Spleen (tissue), 11 donors: ENCODE data around the gene BCL3. TPM values are rescaled to one million over a fixed set of nuclear protein-coding genes. Genes with fewer than 3 reads are reported as not detected.
"Not testable (repeated sequence)": the region's sequence is repeated elsewhere in the genome, so short reads cannot be mapped to it uniquely, and the experiment has no call there.

Experiments
- DNase-seq: peaks from one replicate; pipeline ENCODE4 v3.0.0-alpha.2; 2020
- H3K27ac ChIP-seq, 8 donors: fragments of 200-600 bp; sonication (generic) in 7 of 8; 1 replicate in 4 of 8; 2 replicates in 4 of 8; pipeline versions ENCODE4 v1.5.0 to v1.8.0; 2016 to 2021; ENCODE audit warnings: inconsistent platforms in 4 of 8, mild to moderate bottlenecking in 4 of 8, moderate library complexity in 1 of 8
- H3K27me3 ChIP-seq, 7 donors: fragments of 200-600 bp; sonication (generic) in 6 of 7; replicated peaks in 1 of 7; 1 replicate in 4 of 7; 2 replicates in 3 of 7; pipeline versions ENCODE4 v1.5.0 to v1.8.0; 2016 to 2021; ENCODE audit warnings: inconsistent platforms in 3 of 7, mild to moderate bottlenecking in 1 of 7
- H3K36me3 ChIP-seq, 6 donors: fragments of 200-600 bp; sonication (generic) in 5 of 6; 1 replicate in 4 of 6; 2 replicates in 2 of 6; pipeline versions ENCODE4 v1.5.0 to v1.8.0; 2016 to 2021; ENCODE audit warnings: inconsistent platforms in 2 of 6
- H3K4me1 ChIP-seq, 6 donors: fragments of 200-600 bp; sonication (generic) in 5 of 6; 1 replicate in 3 of 6; 2 replicates in 3 of 6; pipeline versions ENCODE4 v1.5.0 to v1.8.0; 2016 to 2021; ENCODE audit warnings: inconsistent platforms in 3 of 6
- H3K4me3 ChIP-seq, 8 donors: fragments of 200-600 bp; sonication (generic) in 7 of 8; 1 replicate in 4 of 8; 2 replicates in 4 of 8; pipeline versions ENCODE4 v1.5.0 to v1.8.0; 2016 to 2021; ENCODE audit warnings: inconsistent platforms in 4 of 8, mild to moderate bottlenecking in 4 of 8, moderate library complexity in 2 of 8
- H3K9me3 ChIP-seq, 8 donors: fragments of 200-600 bp; sonication (generic) in 7 of 8; 1 replicate in 4 of 8; 2 replicates in 4 of 8; pipeline versions ENCODE4 v1.5.0 to v1.8.0; 2016 to 2021; ENCODE audit warnings: inconsistent platforms in 4 of 8
- CTCF ChIP-seq, 11 experiments: fragments of 200-600 bp in 7 of 11; fragments of 450-650 bp in 4 of 11; sonication (generic) in 4 of 11; IDR thresholded peaks in 8 of 11; conservative IDR thresholded peaks in 3 of 11; 1 replicate in 7 of 11; 2 replicates in 4 of 11; pipeline versions ENCODE4 v1.4.0 to v1.8.0; 2016 to 2021; ENCODE audit warnings: antibody characterized with exemption in 11 of 11, inconsistent platforms in 4 of 11, mild to moderate bottlenecking in 1 of 11
- POLR2A ChIP-seq, 3 donors: fragments of 450-650 bp; IDR thresholded peaks; one replicate each; pipeline ENCODE4 v1.5.1; 2017; ENCODE audit warnings: antibody characterized with exemption in 3 of 3, mild to moderate bottlenecking in 1 of 3
- POLR2AphosphoS5 ChIP-seq, 3 donors: sonication (generic); formaldehyde crosslinking; IDR thresholded peaks; one replicate each; pipeline ENCODE4 v1.5.1; 2017; ENCODE audit warnings: antibody characterized with exemption in 3 of 3
- WGBS, 5 donors: extraction: QIAGEN DNeasy Blood & Tissue Kit in 3 of 5; methylation state at CpG; one replicate each; pipeline versions ENCODE4 v1.1.5 to v1.1.7; 2013 to 2018; 5-methylcytosine and 5-hydroxymethylcytosine counted together
- intact Hi-C: fragments of 100-400 bp; cut with DNase I; formaldehyde crosslinking; loops from one replicate; pipeline ENCODE4 v1.15.0; 2023; ENCODE audit warnings: low total_unique reads
- polyA plus RNA-seq, 3 donors: library from polyadenylated mRNA; stranded (reverse); fragments of 200-250 nt; gene quantifications; one replicate each; pipeline ENCODE4 v1.2.1, GENCODE V29; 2013
- total RNA-seq, 7 donors: library from RNA; depleted of rRNA in 3 of 7; stranded (reverse); fragments of >200 nt in 3 of 7; fragmentation: NEBNext Ultra II Directional in 4 of 7; extraction: Animal tissue kit (Norgen Biotek cat#: 25700) in 4 of 7; gene quantifications; one replicate each; pipeline versions ENCODE4 v1.1.0 to v1.2.1, GENCODE V29; 2016 to 2021
- donor health status: healthy with polysubstance abuse.
- donor health status: DM: no; HTN: no; CAD: no; lungs with moderate emphysema.
- donor health status: DM: no; HTN: no; CAD: no.
- donor health status: Bipolar disorder and iron deficiency.
- donor health status: healthy.
- donor health status: DM: no; HTN: no; CAD: no.
- donor health status: DM: yes; HTN: yes; CAD: no.

BCL3 gene
- total and polyA plus RNA-seq, 10 donors, result 26.5 to 229 (median 76.9) TPM

GRCh38 chr19:44706506-44707236, 41.8 kb upstream of the BCL3 start:
- Histone ChIP-seq H3K36me3 (no peaks in the 10 kb centered on the region), H3K27me3 (no peaks in the 10 kb centered on the region), H3K4me3 (no peak overlapping the region), H3K9me3 (no peaks in the 10 kb centered on the region), H3K4me1 (peaks cover 0 to 12% (median 0%) of the 10 kb centered on the region in 6 donors), H3K27ac (no peak overlapping the region)
- DNase-seq, result no peak
- 86 to 95% (median 89%) methylated on average over 6 of the region's 6 CpGs for WGBS, 5 donors
- no peak for TF ChIP-seq POLR2AphosphoS5 (IDR thresholded peaks at IDR 0.05)
- TF ChIP-seq CTCF (IDR thresholded peaks at IDR 0.05 in 8 of 11, conservative IDR thresholded peaks at IDR 0.05 in 3 of 11), result no peak
- TF ChIP-seq POLR2A (IDR thresholded peaks at IDR 0.05), result no peak
- intact Hi-C loops, result no loop called here

GRCh38 chr19:44707794-44708193, 40.7 kb upstream of the BCL3 start:
- Histone ChIP-seq H3K9me3 (no peaks in the 10 kb centered on the region), H3K27ac (no peak overlapping the region), H3K36me3 (no peaks in the 10 kb centered on the region), H3K4me3 (no peak overlapping the region), H3K27me3 (no peaks in the 10 kb centered on the region), H3K4me1 (peaks cover 0 to 12% (median 0%) of the 10 kb centered on the region in 6 donors)
- DNase-seq, result no peak
- intact Hi-C loops, result no loop called here
- 90 to 95% (median 92%) methylated on average over 2 to 20 of the region's 20 CpGs for WGBS, 5 donors
- TF ChIP-seq POLR2AphosphoS5 (IDR thresholded peaks at IDR 0.05), result no peak
- TF ChIP-seq CTCF (IDR thresholded peaks at IDR 0.05 in 8 of 11, conservative IDR thresholded peaks at IDR 0.05 in 3 of 11), result no peak
- no peak for TF ChIP-seq POLR2A (IDR thresholded peaks at IDR 0.05)

GRCh38 chr19:44708940-44709339, 39.6 kb upstream of the BCL3 start:
- intact Hi-C loops, result no loop called here
- no peaks in the 10 kb centered on the region for H3K9me3 ChIP-seq
- WGBS, 5 donors, result 72 to 94% (median 79%) methylated on average over 4 to 5 of the region's 5 CpGs

GRCh38 chr19:44709434-44710266, 38.9 kb upstream of the BCL3 start:
- H3K27ac ChIP-seq, H3K36me3 ChIP-seq, H3K27me3 ChIP-seq, intact Hi-C loops, H3K4me3 ChIP-seq, H3K9me3 ChIP-seq, DNase-seq: not testable (repeated sequence)
- H3K4me1 ChIP-seq, result peaks cover 0 to 12% (median 0%) of the 10 kb centered on the region in 6 donors
- WGBS, 5 donors, result 57 to 95% (median 92%) methylated on average over 3 to 4 of the region's 4 CpGs

More at GRCh38 chr19:44708940-44709339, 39.6 kb upstream of the BCL3 start:
- H3K4me3 ChIP-seq, result no peak overlapping the region
- H3K4me1 ChIP-seq, result peaks cover 0 to 12% (median 0%) of the 10 kb centered on the region in 6 donors
- H3K27me3 ChIP-seq, result no peaks in the 10 kb centered on the region
- DNase-seq, result no peak
- H3K27ac ChIP-seq, result no peak overlapping the region
- TF ChIP-seq POLR2A (IDR thresholded peaks at IDR 0.05), result no peak
- TF ChIP-seq POLR2AphosphoS5 (IDR thresholded peaks at IDR 0.05), result no peak
- TF ChIP-seq CTCF (IDR thresholded peaks at IDR 0.05 in 8 of 11, conservative IDR thresholded peaks at IDR 0.05 in 3 of 11), result no peak
- no peaks in the 10 kb centered on the region for H3K36me3 ChIP-seq
